CD4-positive, alpha-beta T cell (primary cell): ENCODE results near the gene PTPRN2. TPM values are rescaled to one million over a fixed set of nuclear protein-coding genes. Genes with fewer than 3 reads are reported as not detected.

Experiments
- ATAC-seq: fragments of 200-7000 bp; cut with Tn5 transposase; one replicate; pipeline ENCODE4 v1.10.0; 2022; ENCODE audit warnings: mild to moderate bottlenecking; ENCODE audit not compliant: poor library complexity
- CTCF ChIA-PET: fragments of 350-600 bp; sonication (Branson Sonifier 250); formaldehyde crosslinking; loops from one replicate; lab custom pipeline; 2021; ENCODE audit warnings: antibody characterized with exemption, inconsistent platforms; lab: Charles Lee
- POLR2A ChIA-PET: fragments of 350-600 bp; sonication (Branson Sonifier 250); formaldehyde crosslinking; loops from one replicate; lab custom pipeline; 2021; ENCODE audit warnings: antibody characterized with exemption, inconsistent platforms; lab: Charles Lee
- DNase-seq, 14 experiments: peaks; one replicate each; pipeline ENCODE4 v3.0.0-alpha.2; 2013 to 2020; ENCODE audit warnings: mixed read lengths in 2 of 14
- H3K27ac ChIP-seq, 2 donors: one replicate each; pipeline versions ENCODE4 v1.5.1 to v1.7.0; 2013; ENCODE audit warnings: low read length in 2 of 2, low read depth in 1 of 2, mild to moderate bottlenecking in 1 of 2
- H3K27me3 ChIP-seq, 2 experiments: 1 replicate in 1 of 2; 2 replicates in 1 of 2; pipeline versions ENCODE4 v1.6.1 to v1.7.0; 2013; ENCODE audit warnings: low read length in 2 of 2, control low read depth in 1 of 2, mild to moderate bottlenecking in 1 of 2, moderate library complexity in 1 of 2; ENCODE audit not compliant: insufficient read depth in 2 of 2, control insufficient read depth in 1 of 2
- H3K36me3 ChIP-seq: one replicate; pipeline ENCODE4 v1.6.1; 2013; ENCODE audit warnings: low read length, control low read depth; ENCODE audit not compliant: insufficient read depth
- H3K4me1 ChIP-seq: one replicate; pipeline ENCODE4 v1.6.1; 2013; ENCODE audit warnings: low read length, control low read depth; ENCODE audit not compliant: insufficient read depth
- H3K4me3 ChIP-seq: one replicate; pipeline ENCODE4 v1.5.1; 2013; ENCODE audit warnings: mild to moderate bottlenecking, low read length, moderate library complexity
- H3K9me3 ChIP-seq, 2 experiments: 1 replicate in 1 of 2; 2 replicates in 1 of 2; pipeline versions ENCODE4 v1.6.1 to v1.7.0; 2013; ENCODE audit warnings: low read length in 2 of 2, mild to moderate bottlenecking in 2 of 2, control low read depth in 1 of 2, moderate library complexity in 1 of 2; ENCODE audit not compliant: control insufficient read depth in 1 of 2, insufficient read depth in 1 of 2
- H3K27ac Mint-ChIP-seq: one replicate; pipeline ENCODE4 v1.8.0; 2020; ENCODE audit warnings: mixed read lengths
- H3K27me3 Mint-ChIP-seq: one replicate; pipeline ENCODE4 v1.8.0; 2021; ENCODE audit warnings: mixed read lengths
- H3K36me3 Mint-ChIP-seq: one replicate; pipeline ENCODE4 v1.8.0; 2021; ENCODE audit warnings: low read depth, mixed read lengths
- H3K4me1 Mint-ChIP-seq: one replicate; pipeline ENCODE4 v1.8.0; 2021; ENCODE audit warnings: low read depth, mixed read lengths
- H3K4me3 Mint-ChIP-seq: one replicate; pipeline ENCODE4 v1.8.0; 2020; ENCODE audit warnings: mild to moderate bottlenecking, mixed read lengths
- H3K9me3 Mint-ChIP-seq: one replicate; pipeline ENCODE4 v1.8.0; 2020; ENCODE audit warnings: mixed read lengths
- intact Hi-C, 2 experiments: fragments of 100-400 bp; cut with DNase I in 1 of 2; cut with micrococcal nuclease in 1 of 2; formaldehyde crosslinking; loops; one replicate each; pipeline versions ENCODE4 v1.15.1 to v1.9.0; 2023 to 2025; cut with DNase I, micrococcal nuclease
- total RNA-seq, 174 experiments: library from RNA in 2 of 174; stranded (reverse) in 2 of 174; gene quantifications; one replicate each; pipeline ENCODE4 v1.2.3 and lab custom pipeline; 2021 to 2026
- TF ChIP-seq, protein P1 (sequence below): fragments of 200-600 bp; IDR thresholded peaks from one replicate; pipeline ENCODE4 v1.8.0; 2022; ENCODE audit warnings: antibody characterized with exemption, mild to moderate bottlenecking

Gene PTPRN2
- total RNA-seq, 2 experiments from 2014 or later, result 0.34 to 0.44 TPM

DNA sequence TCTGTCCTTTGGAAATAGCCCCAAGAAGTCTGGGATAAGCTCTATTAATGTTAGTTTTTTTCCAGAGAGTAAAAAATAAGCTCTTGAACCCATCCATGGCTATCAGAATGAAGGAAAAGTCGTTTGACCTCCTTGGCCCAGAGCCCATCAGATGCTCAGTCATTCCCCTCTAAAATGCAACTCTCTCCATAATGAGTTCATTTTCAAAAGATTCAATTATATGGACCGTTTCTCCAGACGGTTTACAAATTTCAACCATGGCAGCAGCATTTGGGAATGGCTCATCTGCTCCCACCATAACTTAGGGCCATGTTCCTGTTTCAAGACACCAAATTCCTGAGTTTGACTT, 220.0 kb downstream of the PTPRN2 start:
- H3K4me3 Mint-ChIP-seq, result no peak overlapping the region
- H3K36me3 Mint-ChIP-seq, result no peaks in the 10 kb centered on the region
- no peak overlapping the region for H3K27ac Mint-ChIP-seq
- Histone ChIP-seq H3K27me3 (peaks cover 0 to 4% of the 10 kb centered on the region in 2 experiments), H3K4me1 (no peaks in the 10 kb centered on the region), H3K27ac (no peak overlapping the region), H3K9me3 (peaks cover 0 to 29% of the 10 kb centered on the region in 2 experiments), H3K36me3 (no peaks in the 10 kb centered on the region), H3K4me3 (no peak overlapping the region)
- no peaks in the 10 kb centered on the region for H3K27me3 Mint-ChIP-seq
- TF ChIP-seq, protein P1, sequence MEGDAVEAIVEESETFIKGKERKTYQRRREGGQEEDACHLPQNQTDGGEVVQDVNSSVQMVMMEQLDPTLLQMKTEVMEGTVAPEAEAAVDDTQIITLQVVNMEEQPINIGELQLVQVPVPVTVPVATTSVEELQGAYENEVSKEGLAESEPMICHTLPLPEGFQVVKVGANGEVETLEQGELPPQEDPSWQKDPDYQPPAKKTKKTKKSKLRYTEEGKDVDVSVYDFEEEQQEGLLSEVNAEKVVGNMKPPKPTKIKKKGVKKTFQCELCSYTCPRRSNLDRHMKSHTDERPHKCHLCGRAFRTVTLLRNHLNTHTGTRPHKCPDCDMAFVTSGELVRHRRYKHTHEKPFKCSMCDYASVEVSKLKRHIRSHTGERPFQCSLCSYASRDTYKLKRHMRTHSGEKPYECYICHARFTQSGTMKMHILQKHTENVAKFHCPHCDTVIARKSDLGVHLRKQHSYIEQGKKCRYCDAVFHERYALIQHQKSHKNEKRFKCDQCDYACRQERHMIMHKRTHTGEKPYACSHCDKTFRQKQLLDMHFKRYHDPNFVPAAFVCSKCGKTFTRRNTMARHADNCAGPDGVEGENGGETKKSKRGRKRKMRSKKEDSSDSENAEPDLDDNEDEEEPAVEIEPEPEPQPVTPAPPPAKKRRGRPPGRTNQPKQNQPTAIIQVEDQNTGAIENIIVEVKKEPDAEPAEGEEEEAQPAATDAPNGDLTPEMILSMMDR, result no peak
- no peak for DNase-seq
- ChIA-PET CTCF (no interaction called here), POLR2A (no interaction called here)
- no peak for ATAC-seq
- H3K4me1 Mint-ChIP-seq, result no peaks in the 10 kb centered on the region
- intact Hi-C loops, result no loop called here
- no peaks in the 10 kb centered on the region for H3K9me3 Mint-ChIP-seq

DNA sequence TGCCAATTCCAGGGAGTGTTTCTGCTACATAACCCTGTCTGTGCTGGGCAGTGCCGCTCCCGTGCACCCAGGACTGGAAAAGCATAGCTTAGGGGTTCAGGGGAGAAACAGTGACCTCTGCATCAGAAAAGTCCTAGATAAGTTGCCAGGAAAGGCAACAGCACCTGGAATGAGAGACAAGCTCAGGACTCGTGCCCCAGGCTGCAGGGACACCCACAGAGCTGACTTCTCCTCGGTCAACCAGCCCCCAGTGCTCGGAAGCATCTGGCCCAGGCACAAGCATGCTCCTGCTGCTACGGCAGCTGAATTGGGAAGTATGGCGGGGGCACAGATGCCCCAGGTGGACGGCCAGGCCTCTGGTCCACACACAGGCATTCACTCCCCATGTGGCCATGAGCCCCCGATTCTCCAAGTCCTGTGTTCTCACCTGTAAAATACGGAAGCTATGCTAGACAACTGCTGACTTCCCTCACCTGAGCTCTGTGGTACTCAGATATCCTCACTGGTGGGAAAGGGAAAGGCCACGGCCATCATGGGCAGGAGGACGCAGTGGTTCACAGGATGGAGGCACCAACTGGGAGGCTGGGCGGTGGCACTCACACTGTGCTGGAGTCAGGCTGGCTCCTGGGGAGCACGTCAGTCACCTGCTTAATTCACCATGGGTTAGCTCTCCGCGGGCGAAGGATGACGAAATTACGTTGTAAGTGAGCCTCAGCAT, 220.5 kb downstream of the PTPRN2 start:
- intact Hi-C loops, result no loop called here
- Mint-ChIP-seq H3K4me1 (no peaks in the 10 kb centered on the region), H3K36me3 (no peaks in the 10 kb centered on the region), H3K27me3 (no peaks in the 10 kb centered on the region), H3K27ac (no peak overlapping the region), H3K9me3 (no peaks in the 10 kb centered on the region), H3K4me3 (no peak overlapping the region)
- H3K9me3 ChIP-seq, result peaks cover 0 to 31% of the 10 kb centered on the region in 2 experiments
- no peak overlapping the region for H3K27ac ChIP-seq
- TF ChIP-seq, protein P1, result no peak
- ATAC-seq, result no peak
- H3K4me1 ChIP-seq, result no peaks in the 10 kb centered on the region
- DNase-seq, result no peak
- CTCF ChIA-PET, result no interaction called here
- no peak overlapping the region for H3K4me3 ChIP-seq
- peaks cover 0 to 4% of the 10 kb centered on the region in 2 experiments for H3K27me3 ChIP-seq
- POLR2A ChIA-PET, result no interaction called here
- no peaks in the 10 kb centered on the region for H3K36me3 ChIP-seq

DNA sequence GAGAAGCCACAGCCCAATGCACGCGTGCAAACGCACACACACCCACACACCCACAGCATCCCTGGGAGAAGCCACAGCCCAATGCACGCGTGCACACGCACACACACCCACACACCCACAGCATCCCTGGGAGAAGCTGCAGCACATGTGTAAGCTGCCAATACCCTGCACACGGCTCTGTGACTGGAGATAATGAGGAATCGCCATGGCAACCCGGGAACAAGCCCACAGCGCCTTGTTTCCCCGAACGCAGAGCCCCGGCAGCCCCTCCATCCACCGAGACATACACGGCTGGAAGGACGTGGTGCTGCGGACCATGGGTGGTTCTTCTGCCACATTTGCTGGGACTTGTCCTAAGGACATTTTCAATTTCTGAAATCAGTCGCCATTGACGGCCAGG, 221.3 kb downstream of the PTPRN2 start:
- POLR2A ChIA-PET, result no interaction called here
- DNase-seq, result no peak

More for the DNA sequence above, 221.3 kb downstream of the PTPRN2 start:
- Mint-ChIP-seq H3K4me1 (no peaks in the 10 kb centered on the region), H3K27me3 (no peaks in the 10 kb centered on the region), H3K36me3 (no peaks in the 10 kb centered on the region), H3K4me3 (no peak overlapping the region), H3K27ac (no peak overlapping the region), H3K9me3 (no peaks in the 10 kb centered on the region)
- Histone ChIP-seq H3K27me3 (peaks cover 0 to 4% of the 10 kb centered on the region in 2 experiments), H3K4me1 (no peaks in the 10 kb centered on the region), H3K36me3 (no peaks in the 10 kb centered on the region), H3K27ac (no peak overlapping the region), H3K9me3 (peaks cover 0 to 39% of the 10 kb centered on the region in 2 experiments), H3K4me3 (no peak overlapping the region)
- TF ChIP-seq, protein P1, result no peak
- intact Hi-C loops, result no loop called here
- CTCF ChIA-PET, result no interaction called here
- no peak for ATAC-seq
